ENCODE data around the gene GUCA2B.

The GUCA2B gene

GRCh38 chr1:42142894-42143675 is 10.1 kb upstream of the GUCA2B start:
- Histone ChIP-seq H3K36me3 (ENCODE audit: control insufficient read depth, insufficient read depth, low read length) (no peaks in the 10 kb centered on the region), H3K4me3 (ENCODE audit: extremely low read depth, insufficient read depth, low read length, poor library complexity, severe bottlenecking) (no peak overlapping the region), H3K9me3 (ENCODE audit: control insufficient read depth, low read length) (no peaks in the 10 kb centered on the region), H3K27ac (ENCODE audit: low read depth, low read length, severe bottlenecking) (no peak overlapping the region), H3K4me1 (ENCODE audit: control insufficient read depth, insufficient read depth, low read length, poor library complexity, severe bottlenecking) (peaks cover 5% of the 10 kb centered on the region)
- WGBS, 2 experiments (ENCODE audit: insufficient coverage in 2 of 2) = 94 to 95% methylated on average over 2 to 3 of the region's 4 CpGs

- Histone ChIP-seq H3K4me1 (ENCODE audit: control insufficient read depth, insufficient read depth, low read length, poor library complexity, severe bottlenecking) (peaks cover 5% of the 10 kb centered on the region), H3K36me3 (ENCODE audit: control insufficient read depth, insufficient read depth, low read length) (no peaks in the 10 kb centered on the region), H3K4me3 (ENCODE audit: extremely low read depth, insufficient read depth, low read length, poor library complexity, severe bottlenecking) (no peak overlapping the region), H3K27ac (ENCODE audit: low read depth, low read length, severe bottlenecking) (no peak overlapping the region), H3K9me3 (ENCODE audit: control insufficient read depth, low read length) (no peaks in the 10 kb centered on the region)
- WGBS, 2 experiments (ENCODE audit: insufficient coverage in 2 of 2) = 67 to 78% methylated on average over 4 to 6 of the region's 13 CpGs
These were observed 9.1 kb upstream of the GUCA2B start for GRCh38 chr1:42143896-42144710.

- no peak overlapping the region for H3K4me3 ChIP-seq (ENCODE audit: extremely low read depth, insufficient read depth, low read length, poor library complexity, severe bottlenecking)
- H3K36me3 ChIP-seq (ENCODE audit: control insufficient read depth, insufficient read depth, low read length) = no peaks in the 10 kb centered on the region
- 82 to 95% methylated on average over 9 to 11 of the region's 12 CpGs for WGBS, 2 experiments (ENCODE audit: insufficient coverage in 2 of 2)
These were observed 8.4 kb upstream of the GUCA2B start for GRCh38 chr1:42144711-42145388.

GRCh38 chr1:42145389-42145716 is 7.9 kb upstream of the GUCA2B start:
- Histone ChIP-seq H3K27ac (ENCODE audit: low read depth, low read length, severe bottlenecking) (no peak overlapping the region), H3K9me3 (ENCODE audit: control insufficient read depth, low read length) (no peaks in the 10 kb centered on the region), H3K36me3 (ENCODE audit: control insufficient read depth, insufficient read depth, low read length) (no peaks in the 10 kb centered on the region), H3K4me3 (ENCODE audit: extremely low read depth, insufficient read depth, low read length, poor library complexity, severe bottlenecking) (no peak overlapping the region), H3K4me1 (ENCODE audit: control insufficient read depth, insufficient read depth, low read length, poor library complexity, severe bottlenecking) (peaks cover 5% of the 10 kb centered on the region)
- WGBS, 2 experiments (ENCODE audit: insufficient coverage in 2 of 2) = 83 to 89% methylated on average over 6 to 8 of the region's 8 CpGs

More at GRCh38 chr1:42144711-42145388, 8.4 kb upstream of the GUCA2B start:
- H3K9me3 ChIP-seq (ENCODE audit: control insufficient read depth, low read length) = no peaks in the 10 kb centered on the region
- no peak overlapping the region for H3K27ac ChIP-seq (ENCODE audit: low read depth, low read length, severe bottlenecking)
- H3K4me1 ChIP-seq (ENCODE audit: control insufficient read depth, insufficient read depth, low read length, poor library complexity, severe bottlenecking) = peaks cover 5% of the 10 kb centered on the region

GRCh38 chr1:42145764-42146625 is 7.2 kb upstream of the GUCA2B start:
- Histone ChIP-seq H3K4me3 (ENCODE audit: extremely low read depth, insufficient read depth, low read length, poor library complexity, severe bottlenecking) (no peak overlapping the region), H3K36me3 (ENCODE audit: control insufficient read depth, insufficient read depth, low read length) (no peaks in the 10 kb centered on the region), H3K27ac (ENCODE audit: low read depth, low read length, severe bottlenecking) (no peak overlapping the region), H3K4me1 (ENCODE audit: control insufficient read depth, insufficient read depth, low read length, poor library complexity, severe bottlenecking) (peaks cover 5% of the 10 kb centered on the region), H3K9me3 (ENCODE audit: control insufficient read depth, low read length) (no peaks in the 10 kb centered on the region)
- WGBS, 2 experiments (ENCODE audit: insufficient coverage in 2 of 2) = 87 to 91% methylated on average over 30 to 31 of the region's 41 CpGs

GRCh38 chr1:42146626-42147320 is 6.4 kb upstream of the GUCA2B start:
- no peak overlapping the region for H3K27ac ChIP-seq (ENCODE audit: low read depth, low read length, severe bottlenecking)
- peaks cover 5% of the 10 kb centered on the region for H3K4me1 ChIP-seq (ENCODE audit: control insufficient read depth, insufficient read depth, low read length, poor library complexity, severe bottlenecking)
- no peaks in the 10 kb centered on the region for H3K9me3 ChIP-seq (ENCODE audit: control insufficient read depth, low read length)
- no peak overlapping the region for H3K4me3 ChIP-seq (ENCODE audit: extremely low read depth, insufficient read depth, low read length, poor library complexity, severe bottlenecking)
- H3K36me3 ChIP-seq (ENCODE audit: control insufficient read depth, insufficient read depth, low read length) = no peaks in the 10 kb centered on the region
- WGBS, 2 experiments (ENCODE audit: insufficient coverage in 2 of 2) = 29 to 54% methylated on average over 13 to 16 of the region's 19 CpGs

GRCh38 chr1:42148166-42148565 is 5.0 kb upstream of the GUCA2B start:
- Histone ChIP-seq H3K27ac (ENCODE audit: low read depth, low read length, severe bottlenecking) (no peak overlapping the region), H3K4me1 (ENCODE audit: control insufficient read depth, insufficient read depth, low read length, poor library complexity, severe bottlenecking) (peaks cover 4% of the 10 kb centered on the region), H3K9me3 (ENCODE audit: control insufficient read depth, low read length) (no peaks in the 10 kb centered on the region), H3K4me3 (ENCODE audit: extremely low read depth, insufficient read depth, low read length, poor library complexity, severe bottlenecking) (no peak overlapping the region), H3K36me3 (ENCODE audit: control insufficient read depth, insufficient read depth, low read length) (no peaks in the 10 kb centered on the region)
- WGBS, 2 experiments (ENCODE audit: insufficient coverage in 2 of 2) = no CpG with 5 or more reads among the region's 1 CpG

- WGBS, 2 experiments (ENCODE audit: insufficient coverage in 2 of 2) = 90 to 100% methylated on average over 2 to 5 of the region's 5 CpGs
- H3K36me3 ChIP-seq (ENCODE audit: control insufficient read depth, insufficient read depth, low read length) = no peaks in the 10 kb centered on the region
- no peak overlapping the region for H3K27ac ChIP-seq (ENCODE audit: low read depth, low read length, severe bottlenecking)
- no peak overlapping the region for H3K4me3 ChIP-seq (ENCODE audit: extremely low read depth, insufficient read depth, low read length, poor library complexity, severe bottlenecking)
- H3K9me3 ChIP-seq (ENCODE audit: control insufficient read depth, low read length) = no peaks in the 10 kb centered on the region
- no peaks in the 10 kb centered on the region for H3K4me1 ChIP-seq (ENCODE audit: control insufficient read depth, insufficient read depth, low read length, poor library complexity, severe bottlenecking)
These were observed 2.6 kb upstream of the GUCA2B start for GRCh38 chr1:42150651-42151050.

GRCh38 chr1:42152119-42152518 is 1.1 kb upstream of the GUCA2B start:
- H3K4me3 ChIP-seq (ENCODE audit: extremely low read depth, insufficient read depth, low read length, poor library complexity, severe bottlenecking) = no peak overlapping the region
- H3K9me3 ChIP-seq (ENCODE audit: control insufficient read depth, low read length) = no peaks in the 10 kb centered on the region
- WGBS, 2 experiments (ENCODE audit: insufficient coverage in 2 of 2) = 69 to 70% methylated on average over 2 to 3 of the region's 3 CpGs
- H3K4me1 ChIP-seq (ENCODE audit: control insufficient read depth, insufficient read depth, low read length, poor library complexity, severe bottlenecking) = no peaks in the 10 kb centered on the region
- no peaks in the 10 kb centered on the region for H3K36me3 ChIP-seq (ENCODE audit: control insufficient read depth, insufficient read depth, low read length)
- no peak overlapping the region for H3K27ac ChIP-seq (ENCODE audit: low read depth, low read length, severe bottlenecking)

- 86 to 100% methylated on average over 3 to 5 of the region's 6 CpGs for WGBS, 2 experiments (ENCODE audit: insufficient coverage in 2 of 2)
- H3K4me3 ChIP-seq (ENCODE audit: extremely low read depth, insufficient read depth, low read length, poor library complexity, severe bottlenecking) = no peak overlapping the region
- H3K4me1 ChIP-seq (ENCODE audit: control insufficient read depth, insufficient read depth, low read length, poor library complexity, severe bottlenecking) = no peaks in the 10 kb centered on the region
- H3K9me3 ChIP-seq (ENCODE audit: control insufficient read depth, low read length) = no peaks in the 10 kb centered on the region
- H3K27ac ChIP-seq (ENCODE audit: low read depth, low read length, severe bottlenecking) = no peak overlapping the region
- no peaks in the 10 kb centered on the region for H3K36me3 ChIP-seq (ENCODE audit: control insufficient read depth, insufficient read depth, low read length)
These were observed 414 bp downstream of the GUCA2B start for GRCh38 chr1:42153624-42154023.
